GM23248 (cell line): ENCODE measurements around the gene HAUS8. TPM values are rescaled to one million over a fixed set of nuclear protein-coding genes. Genes with fewer than 3 reads are reported as not detected.
A peak's percentile ranks its signal among the peaks of the same experiment; 100 is the strongest.

Experiments
- DNase-seq: peaks from one replicate; pipeline ENCODE4 v3.0.0-alpha.2; 2015
- H2AFZ ChIP-seq: fragments of 200-600 bp; sonication (generic); 2 replicates; pipeline ENCODE4 v1.6.1; 2016; ENCODE audit warnings: antibody characterized with exemption
- H3F3A ChIP-seq: fragments of 200-600 bp; sonication (generic); 2 replicates; pipeline ENCODE4 v1.6.1; 2016; ENCODE audit warnings: mild to moderate bottlenecking, antibody characterized with exemption, mixed run types; ENCODE audit not compliant: insufficient read depth
- H3K27ac ChIP-seq: fragments of 200-600 bp; sonication (generic); 2 replicates; pipeline ENCODE4 v1.5.1; 2016; ENCODE audit warnings: mild to moderate bottlenecking
- H3K27me3 ChIP-seq: fragments of 200-600 bp; sonication (generic); replicated peaks from 2 replicates; pipeline ENCODE4 v1.6.1; 2016; ENCODE audit warnings: mild to moderate bottlenecking; ENCODE audit not compliant: insufficient read depth
- H3K36me3 ChIP-seq: fragments of 200-600 bp; sonication (generic); 2 replicates; pipeline ENCODE4 v1.6.1; 2016; ENCODE audit warnings: low read depth, mild to moderate bottlenecking
- H3K4me1 ChIP-seq: fragments of 200-600 bp; sonication (generic); 2 replicates; pipeline ENCODE4 v1.6.1; 2016; ENCODE audit warnings: mild to moderate bottlenecking; ENCODE audit not compliant: insufficient read depth
- H3K4me2 ChIP-seq: fragments of 200-600 bp; sonication (generic); one replicate; pipeline ENCODE4 v1.6.1; 2016; ENCODE audit warnings: mild to moderate bottlenecking; ENCODE audit not compliant: unreplicated experiment
- H3K4me3 ChIP-seq: fragments of 200-600 bp; sonication (generic); 2 replicates; pipeline ENCODE4 v1.5.1; 2016; ENCODE audit warnings: mild to moderate bottlenecking
- H3K79me2 ChIP-seq: fragments of 200-600 bp; sonication (generic); 2 replicates; pipeline ENCODE4 v1.6.1; 2016; ENCODE audit warnings: mild to moderate bottlenecking; ENCODE audit not compliant: insufficient read depth
- H3K9ac ChIP-seq: fragments of 200-600 bp; sonication (generic); 2 replicates; pipeline ENCODE4 v1.6.1; 2016; ENCODE audit warnings: mild to moderate bottlenecking
- H3K9me2 ChIP-seq: fragments of 200-600 bp; sonication (generic); 2 replicates; pipeline ENCODE4 v1.6.1; 2016; ENCODE audit warnings: mixed run types, mild to moderate bottlenecking, moderate library complexity; ENCODE audit not compliant: insufficient read depth
- H3K9me3 ChIP-seq: fragments of 200-600 bp; sonication (generic); one replicate; pipeline ENCODE4 v1.6.1; 2017; ENCODE audit warnings: low read depth
- H4K20me1 ChIP-seq: fragments of 200-600 bp; sonication (generic); 2 replicates; pipeline ENCODE4 v1.6.0; 2016; ENCODE audit not compliant: insufficient read depth
- EZH2 ChIP-seq: fragments of 200-600 bp; sonication (generic); IDR thresholded peaks from 2 replicates; pipeline ENCODE4 v1.6.1; 2018; ENCODE audit warnings: antibody characterized with exemption, mild to moderate bottlenecking; ENCODE audit not compliant: insufficient read depth, poor library complexity, severe bottlenecking
- EZH2phosphoT487 ChIP-seq: fragments of 200-600 bp; sonication (generic); IDR thresholded peaks from 2 replicates; pipeline ENCODE4 v1.6.1; 2018; ENCODE audit warnings: antibody characterized with exemption, moderate library complexity, mild to moderate bottlenecking, low read depth; ENCODE audit not compliant: insufficient read depth
- WGBS, 2 experiments: methylation state at CpG; one replicate each; pipeline ENCODE4 v1.1.6; 2015 to 2017; ENCODE audit warnings: low lambda C conversion rate in 2 of 2, low coverage in 1 of 2; ENCODE audit errors: missing lambda C conversion rate in 2 of 2; 5-methylcytosine and 5-hydroxymethylcytosine counted together
- in situ Hi-C: fragments of 300-500 bp; cut with MboI; formaldehyde crosslinking; loops from 2 replicates; pipeline ENCODE4 v1.15.0; 2020
- polyA plus RNA-seq: library from polyadenylated mRNA; unstranded; fragments of >200 nt; fragmentation: Nextera tagmentation; extraction: Ambion mirVana; gene quantifications from 2 replicates; pipeline ENCODE4 v1.2.1, GENCODE V29; 2016
- total RNA-seq: library from RNA; depleted of rRNA; stranded (reverse); fragments of >200 nt; shearing (Covaris generic); gene quantifications from 2 replicates; pipeline ENCODE4 v1.2.3, GENCODE V29; 2014

The HAUS8 gene
- total and polyA plus RNA-seq, 2 experiments from 2014 or later = 3.4 to 8.2 TPM

DNA sequence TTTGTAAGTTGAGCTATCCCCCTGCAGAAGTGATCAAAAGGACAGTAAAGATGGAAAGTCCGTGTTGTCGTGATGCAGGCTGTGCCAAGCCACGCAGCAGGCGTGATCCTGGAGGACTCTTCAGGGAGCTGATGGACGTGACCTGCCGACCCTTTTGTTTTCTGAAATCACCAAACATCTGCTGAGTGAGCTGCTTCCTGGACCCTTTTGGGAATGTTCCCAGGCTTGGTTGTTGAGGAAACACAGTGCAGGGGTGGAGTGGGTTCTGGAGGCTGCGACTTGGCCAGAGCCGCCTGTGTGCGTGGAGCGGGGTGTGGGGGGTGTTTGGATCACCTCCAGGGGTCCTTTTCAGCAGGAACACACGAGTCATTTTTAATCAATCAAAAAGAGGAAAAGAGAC is 33.3 kb downstream of the HAUS8 start:
- in situ Hi-C loops = no loop called here
- WGBS, 2 experiments = 1 to 5% methylated on average over 11 of the region's 11 CpGs
- no peak for DNase-seq

DNA sequence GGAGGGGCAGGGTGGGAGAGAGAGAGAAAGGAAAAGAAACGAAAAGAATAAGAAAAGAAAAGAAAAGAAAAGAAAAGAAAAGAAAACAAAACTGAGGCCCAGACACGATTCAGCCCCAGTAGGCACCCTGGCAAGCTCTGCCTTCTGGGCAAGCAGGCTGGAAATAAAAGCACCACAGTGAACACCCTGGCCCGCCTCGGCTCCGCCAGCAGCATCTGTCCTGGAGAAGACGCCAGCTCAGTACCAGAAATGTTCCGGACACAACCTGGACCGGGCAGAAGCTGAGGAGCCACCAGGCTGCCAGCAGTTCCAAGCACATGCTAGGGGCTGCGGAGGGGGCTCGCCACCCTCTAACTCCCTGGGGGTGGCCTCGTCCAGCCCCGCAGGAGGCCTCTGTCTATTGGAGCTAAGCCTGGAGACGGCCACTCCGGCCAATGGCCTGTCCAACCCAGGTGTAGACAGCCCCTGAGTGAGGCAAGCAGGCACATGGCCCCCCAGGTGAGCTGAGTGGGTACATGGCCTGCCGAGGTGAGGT is 37.2 kb downstream of the HAUS8 start:
- TF ChIP-seq EZH2 (no peak), EZH2phosphoT487 (no peak)
- in situ Hi-C loops = no loop called here
- H3K9me3 ChIP-seq = no peaks in the 10 kb centered on the region

More for the DNA sequence above, 33.3 kb downstream of the HAUS8 start:
- TF ChIP-seq EZH2 (no peak), EZH2phosphoT487 (no peak)
- no peaks in the 10 kb centered on the region for H3K4me1 ChIP-seq
- no peaks in the 10 kb centered on the region for H3K9me2 ChIP-seq
- H3K36me3 ChIP-seq = no peaks in the 10 kb centered on the region
- H3K4me2 ChIP-seq = no peak overlapping the region
- H2AFZ ChIP-seq = no peak overlapping the region
- H3K27ac ChIP-seq = no peak overlapping the region
- no peak overlapping the region for H3K4me3 ChIP-seq
- H3K27me3 ChIP-seq = peaks cover 19% of the 10 kb centered on the region
- no peaks in the 10 kb centered on the region for H3K79me2 ChIP-seq
- no peaks in the 10 kb centered on the region for H4K20me1 ChIP-seq
- no peaks in the 10 kb centered on the region for H3F3A ChIP-seq
- no peak overlapping the region for H3K9ac ChIP-seq
- H3K9me3 ChIP-seq = no peaks in the 10 kb centered on the region

DNA sequence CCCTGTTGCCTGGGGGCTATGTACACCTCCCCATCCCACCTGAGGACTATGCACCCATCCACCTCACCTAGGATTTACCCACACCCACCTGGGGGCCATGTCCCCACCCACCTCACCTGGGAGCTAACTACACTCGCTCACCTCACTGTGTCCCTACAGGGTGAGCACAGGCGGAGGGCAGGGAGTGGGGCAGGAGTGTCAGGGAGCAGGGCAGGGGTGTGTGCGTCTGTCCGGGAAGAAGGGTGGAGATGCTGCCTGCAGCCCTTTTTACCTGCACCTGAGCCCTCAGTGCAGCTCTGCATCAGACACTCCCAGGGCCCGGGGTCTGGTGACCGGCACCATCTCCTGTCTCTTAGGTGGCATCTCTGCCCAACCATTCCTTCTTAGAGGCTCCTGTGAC is 38.1 kb downstream of the HAUS8 start:
- no peak overlapping the region for H2AFZ ChIP-seq
- no peak overlapping the region for H3K4me2 ChIP-seq
- no peak for DNase-seq
- no peak overlapping the region for H3K27ac ChIP-seq
- no peak overlapping the region for H3K9ac ChIP-seq
- no peaks in the 10 kb centered on the region for H3K36me3 ChIP-seq
- H3K9me2 ChIP-seq = no peaks in the 10 kb centered on the region
- no peaks in the 10 kb centered on the region for H3K79me2 ChIP-seq
- no peaks in the 10 kb centered on the region for H3K9me3 ChIP-seq
- H3K4me1 ChIP-seq = no peaks in the 10 kb centered on the region
- H4K20me1 ChIP-seq = no peaks in the 10 kb centered on the region
- peaks cover 11% of the 10 kb centered on the region; the same call in 1 of the 2 replicates for H3K27me3 ChIP-seq
- 72 to 80% methylated on average over 6 of the region's 6 CpGs for WGBS, 2 experiments
- H3F3A ChIP-seq = no peaks in the 10 kb centered on the region
- in situ Hi-C loops = no loop called here
- H3K4me3 ChIP-seq = no peak overlapping the region
- TF ChIP-seq EZH2phosphoT487 (no peak), EZH2 (no peak)

More for the DNA sequence above, 37.2 kb downstream of the HAUS8 start:
- H3K9ac ChIP-seq = no peak overlapping the region
- H3F3A ChIP-seq = no peaks in the 10 kb centered on the region
- H3K36me3 ChIP-seq = no peaks in the 10 kb centered on the region
- no peak overlapping the region for H2AFZ ChIP-seq
- peaks cover 13% of the 10 kb centered on the region; the same call in 1 of the 2 replicates for H3K27me3 ChIP-seq
- H3K79me2 ChIP-seq = no peaks in the 10 kb centered on the region
- no peaks in the 10 kb centered on the region for H3K9me2 ChIP-seq
- no peaks in the 10 kb centered on the region for H3K4me1 ChIP-seq
- peak; percentile 20 for DNase-seq
- H3K4me3 ChIP-seq = no peak overlapping the region
- no peak overlapping the region for H3K4me2 ChIP-seq
- 8 to 13% methylated on average over 9 to 14 of the region's 15 CpGs for WGBS, 2 experiments
- H3K27ac ChIP-seq = no peak overlapping the region
- H4K20me1 ChIP-seq = no peaks in the 10 kb centered on the region

DNA sequence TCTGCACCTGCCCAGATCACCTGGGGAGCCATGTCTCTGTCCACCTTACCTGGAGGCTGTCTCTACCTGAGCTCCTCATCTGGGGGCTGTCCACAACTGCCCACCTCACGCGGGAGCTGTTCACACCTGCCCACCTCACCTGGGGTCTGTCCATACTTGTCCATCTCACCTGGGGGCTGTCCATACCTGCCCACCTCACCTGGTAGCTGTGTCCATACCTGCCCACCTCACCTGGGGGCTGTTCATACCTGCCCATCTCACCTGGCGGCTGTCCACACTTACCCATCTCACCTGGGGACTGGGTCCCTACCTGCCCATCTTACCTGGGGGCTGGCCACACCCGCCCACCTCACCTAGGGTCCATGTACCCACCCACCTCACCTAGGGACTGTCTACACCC is 38.6 kb downstream of the HAUS8 start:
- H3F3A ChIP-seq = no peaks in the 10 kb centered on the region
- H3K27ac ChIP-seq = no peak overlapping the region
- in situ Hi-C loops = no loop called here
- no peak for DNase-seq
- H2AFZ ChIP-seq = no peak overlapping the region
- H3K36me3 ChIP-seq = no peaks in the 10 kb centered on the region
- no peak overlapping the region for H3K9ac ChIP-seq
- no peak overlapping the region for H3K4me3 ChIP-seq
- H3K9me3 ChIP-seq = no peaks in the 10 kb centered on the region
- TF ChIP-seq EZH2phosphoT487 (no peak), EZH2 (no peak)
- H3K79me2 ChIP-seq = no peaks in the 10 kb centered on the region
- 60 to 74% methylated on average over 4 of the region's 4 CpGs for WGBS, 2 experiments
- no peaks in the 10 kb centered on the region for H3K9me2 ChIP-seq
- peaks cover 11% of the 10 kb centered on the region; the same call in 1 of the 2 replicates for H3K27me3 ChIP-seq
- no peak overlapping the region for H3K4me2 ChIP-seq
- no peaks in the 10 kb centered on the region for H3K4me1 ChIP-seq
- H4K20me1 ChIP-seq = no peaks in the 10 kb centered on the region
